RCC 7860 (cell line): ENCODE data around the gene NLRP12.
"Not testable (repeated sequence)": the region's sequence is repeated elsewhere in the genome, so short reads cannot be mapped to it uniquely, and the experiment has no call there.

Source experiments
- DNase-seq: peaks from one replicate; pipeline ENCODE4 v3.0.0-alpha.2; 2015; ENCODE audit warnings: low spot score
- FAIRE-seq: peaks from 2 replicates; lab custom pipeline; 2012; peaks lifted over from hg19 to GRCh38; lab: Jason Lieb, UNC

The NLRP12 gene

GRCh38 chr19:53840241-53840640 is 16.1 kb upstream of the NLRP12 start:
- DNase-seq, FAIRE-seq: not testable (repeated sequence)

- FAIRE-seq, DNase-seq: not testable (repeated sequence)
These were observed 14.3 kb upstream of the NLRP12 start for GRCh38 chr19:53838446-53838845.

GRCh38 chr19:53832861-53833260 is 8.7 kb upstream of the NLRP12 start:
- FAIRE-seq, DNase-seq: not testable (repeated sequence)

- FAIRE-seq, result no peak
These were observed 4.4 kb upstream of the NLRP12 start for GRCh38 chr19:53828531-53828930.

GRCh38 chr19:53826876-53827275 is 2.8 kb upstream of the NLRP12 start:
- DNase-seq, result no peak
- no peak for FAIRE-seq

More at GRCh38 chr19:53828531-53828930, 4.4 kb upstream of the NLRP12 start:
- DNase-seq, result no peak

- FAIRE-seq, result peak; percentile 99
- DNase-seq, result no peak
These were observed 564 bp downstream of the NLRP12 start for GRCh38 chr19:53823380-53824120.

- DNase-seq (no peak), FAIRE-seq (no peak)
These were observed 4.3 kb downstream of the NLRP12 start for GRCh38 chr19:53819861-53820260.

GRCh38 chr19:53818756-53819155 is 5.4 kb downstream of the NLRP12 start:
- no peak for DNase-seq
- FAIRE-seq, result no peak

GRCh38 chr19:53813996-53814395 is 10.1 kb downstream of the NLRP12 start:
- FAIRE-seq (peak; percentile 86), DNase-seq (peak; percentile 70)

GRCh38 chr19:53812335-53812734 is 11.8 kb downstream of the NLRP12 start:
- DNase-seq, result no peak
- FAIRE-seq, result no peak

- no peak for FAIRE-seq
- no peak for DNase-seq
These were observed 13.2 kb downstream of the NLRP12 start for GRCh38 chr19:53810891-53811290.

- DNase-seq, result no peak
- FAIRE-seq, result no peak
These were observed 13.9 kb downstream of the NLRP12 start for GRCh38 chr19:53810187-53810546.

- DNase-seq (no peak), FAIRE-seq (no peak)
These were observed 14.5 kb downstream of the NLRP12 start for GRCh38 chr19:53809518-53810186.

- FAIRE-seq (no peak), DNase-seq (peak; percentile 49)
These were observed 15.4 kb downstream of the NLRP12 start for GRCh38 chr19:53808710-53809125.

- no peak for DNase-seq
- FAIRE-seq, result no peak
These were observed 22.9 kb downstream of the NLRP12 start for GRCh38 chr19:53801257-53801656.

- DNase-seq, result no peak
- no peak for FAIRE-seq
These were observed 29.1 kb downstream of the NLRP12 start for GRCh38 chr19:53795019-53795418.

GRCh38 chr19:53792721-53793433 is 31.2 kb downstream of the NLRP12 start:
- DNase-seq (peak; percentile 74), FAIRE-seq (peak; percentile 74)

- DNase-seq, result no peak
- FAIRE-seq, result no peak
These were observed 34.1 kb downstream of the NLRP12 start for GRCh38 chr19:53789708-53790678.

- FAIRE-seq, result no peak
- no peak for DNase-seq
These were observed 36.8 kb downstream of the NLRP12 start for GRCh38 chr19:53787266-53787665.

GRCh38 chr19:53786744-53787143 is 37.4 kb downstream of the NLRP12 start:
- FAIRE-seq, result no peak
- DNase-seq, result no peak
